Adrenal gland (tissue), 12 donors: ENCODE results near the gene SHISA7. TPM values are rescaled to one million over a fixed set of nuclear protein-coding genes. Genes with fewer than 3 reads are reported as not detected.

Experiments
- DNase-seq, 7 donors: peaks; one replicate each; pipeline ENCODE4 v3.0.0-alpha.2; 2019 to 2020
- H3K27ac ChIP-seq, 5 donors: fragments of 200-600 bp; sonication (generic) in 4 of 5; 1 replicate in 3 of 5; 2 replicates in 2 of 5; pipeline versions ENCODE4 v1.5.1 to v1.8.0; 2016 to 2020; ENCODE audit warnings: mild to moderate bottlenecking in 1 of 5
- H3K27me3 ChIP-seq: fragments of 200-600 bp; 2 replicates; pipeline ENCODE4 v1.8.0; 2021
- H3K36me3 ChIP-seq, 2 donors: fragments of 200-600 bp; replicated peaks in 1 of 2; 1 replicate in 1 of 2; 2 replicates in 1 of 2; pipeline versions ENCODE4 v1.5.1 to v1.8.0; 2018 to 2022
- H3K4me1 ChIP-seq, 2 donors: fragments of 200-600 bp; replicated peaks in 1 of 2; 1 replicate in 1 of 2; 2 replicates in 1 of 2; pipeline versions ENCODE4 v1.5.1 to v1.8.0; 2018 to 2021
- H3K4me3 ChIP-seq, 4 donors: fragments of 200-600 bp; sonication (generic) in 3 of 4; one replicate each; pipeline ENCODE4 v1.5.1; 2016 to 2018
- H3K9me3 ChIP-seq, 3 donors: fragments of 200-600 bp; sonication (generic) in 1 of 3; replicated peaks in 1 of 3; 1 replicate in 2 of 3; 2 replicates in 1 of 3; pipeline versions ENCODE4 v1.5.1 to v1.8.0; 2016 to 2021
- POLR2A ChIP-seq, 2 donors: fragments of 450-650 bp; IDR thresholded peaks; one replicate each; pipeline ENCODE4 v1.6.1; 2017; ENCODE audit warnings: antibody characterized with exemption in 2 of 2, mild to moderate bottlenecking in 2 of 2, moderate library complexity in 1 of 2
- whole genome bisulfite sequencing, 4 donors: extraction: QIAGEN DNeasy Blood & Tissue Kit in 2 of 4; methylation state at CpG; one replicate each; pipeline versions ENCODE4 v1.1.5 to v1.1.7; 2013 to 2017; 5-methylcytosine and 5-hydroxymethylcytosine counted together
- intact Hi-C, 2 donors: fragments of 100-400 bp; cut with DNase I; formaldehyde crosslinking; loops; one replicate each; pipeline versions ENCODE4 v1.14.1 to v1.15.0; 2022 to 2023
- polyA plus RNA-seq, 3 donors: library from polyadenylated mRNA; stranded (reverse); fragments of 200-250 nt in 2 of 3; fragments of 350-450 nt in 1 of 3; fragmentation: Illumina TruSeq in 1 of 3; extraction: RNeasy Lipid Tissue Mini Kit (QIAGEN cat#74804) in 1 of 3; gene quantifications; one replicate each; pipeline ENCODE4 v1.2.3, GENCODE V29; 2013 to 2014
- total RNA-seq, 9 donors: library from RNA; depleted of rRNA in 4 of 9; stranded (reverse); fragments of >200 nt in 4 of 9; fragments of 120-200 nt in 1 of 9; fragmentation: NEBNext Ultra II Directional in 1 of 9; extraction: Animal tissue kit (Norgen Biotek cat#: 25700) in 1 of 9; gene quantifications; one replicate each; pipeline versions ENCODE4 v1.1.0 to v1.2.4, GENCODE V29; 2013 to 2023
- TF ChIP-seq, protein P1 (sequence below), 6 experiments: fragments of 450-650 bp in 4 of 6; fragments of 200-600 bp in 2 of 6; sonication (generic) in 1 of 6; IDR thresholded peaks; 1 replicate in 5 of 6; 2 replicates in 1 of 6; pipeline versions ENCODE4 v1.5.1 to v1.8.0; 2016 to 2021; ENCODE audit warnings: antibody characterized with exemption in 6 of 6, mild to moderate bottlenecking in 2 of 6, moderate library complexity in 1 of 6
- donor health status: healthy with polysubstance abuse.
- donor health status: Bipolar disorder and iron deficiency.
- donor health status: DM: yes; HTN: yes; CAD: no.
- donor health status: DM: no; HTN: no; CAD: no.
- donor health status: DM: no; HTN: no; CAD: no.
- donor health status: DM: yes; HTN: yes; CAD: no.

Gene SHISA7
- total and polyA plus RNA-seq, 12 donors = 0.08 to 1.3 (median 0.44) TPM; not detected in 4

DNA sequence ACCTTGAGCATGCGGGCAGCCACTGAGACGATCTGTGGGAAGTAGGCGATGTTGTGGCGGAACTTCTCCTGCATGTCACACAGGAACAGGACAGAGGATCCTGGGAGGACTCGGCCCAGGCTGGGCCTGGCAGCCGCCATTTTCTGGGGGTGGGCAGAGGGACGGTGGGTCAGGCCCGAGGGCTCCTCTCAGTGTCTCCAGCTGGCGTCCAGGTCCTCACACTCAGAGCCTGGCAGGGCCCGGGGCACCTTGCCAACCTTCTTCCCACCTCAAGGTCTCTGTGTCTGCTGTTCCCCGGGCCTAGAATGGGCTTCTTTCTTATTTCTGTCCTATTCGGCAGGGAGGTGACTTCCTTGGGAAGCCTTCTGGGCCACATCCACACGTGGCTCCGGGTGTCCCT is 13.2 kb upstream of the SHISA7 start:
- peak in 6 of 7 donors; percentile 64 to 81 (median 76) for DNase-seq
- peaks cover 12% of the 10 kb centered on the region for H3K27me3 ChIP-seq
- TF ChIP-seq, protein P1, sequence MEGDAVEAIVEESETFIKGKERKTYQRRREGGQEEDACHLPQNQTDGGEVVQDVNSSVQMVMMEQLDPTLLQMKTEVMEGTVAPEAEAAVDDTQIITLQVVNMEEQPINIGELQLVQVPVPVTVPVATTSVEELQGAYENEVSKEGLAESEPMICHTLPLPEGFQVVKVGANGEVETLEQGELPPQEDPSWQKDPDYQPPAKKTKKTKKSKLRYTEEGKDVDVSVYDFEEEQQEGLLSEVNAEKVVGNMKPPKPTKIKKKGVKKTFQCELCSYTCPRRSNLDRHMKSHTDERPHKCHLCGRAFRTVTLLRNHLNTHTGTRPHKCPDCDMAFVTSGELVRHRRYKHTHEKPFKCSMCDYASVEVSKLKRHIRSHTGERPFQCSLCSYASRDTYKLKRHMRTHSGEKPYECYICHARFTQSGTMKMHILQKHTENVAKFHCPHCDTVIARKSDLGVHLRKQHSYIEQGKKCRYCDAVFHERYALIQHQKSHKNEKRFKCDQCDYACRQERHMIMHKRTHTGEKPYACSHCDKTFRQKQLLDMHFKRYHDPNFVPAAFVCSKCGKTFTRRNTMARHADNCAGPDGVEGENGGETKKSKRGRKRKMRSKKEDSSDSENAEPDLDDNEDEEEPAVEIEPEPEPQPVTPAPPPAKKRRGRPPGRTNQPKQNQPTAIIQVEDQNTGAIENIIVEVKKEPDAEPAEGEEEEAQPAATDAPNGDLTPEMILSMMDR (IDR thresholded peaks at IDR 0.05) = no peak
- TF ChIP-seq POLR2A (IDR thresholded peaks at IDR 0.05) = no peak
- no peaks in the 10 kb centered on the region for H3K36me3 ChIP-seq
- intact Hi-C loops = no loop called here
- peaks cover 16 to 21% of the 10 kb centered on the region in 2 donors for H3K4me1 ChIP-seq
- H3K27ac ChIP-seq = peak overlapping the region in 1 of 5 donors; percentile 68
- 61 to 66% (median 65%) methylated on average over 11 to 14 of the region's 14 CpGs for WGBS, 4 donors
- no peaks in the 10 kb centered on the region for H3K9me3 ChIP-seq
- no peak overlapping the region for H3K4me3 ChIP-seq

DNA sequence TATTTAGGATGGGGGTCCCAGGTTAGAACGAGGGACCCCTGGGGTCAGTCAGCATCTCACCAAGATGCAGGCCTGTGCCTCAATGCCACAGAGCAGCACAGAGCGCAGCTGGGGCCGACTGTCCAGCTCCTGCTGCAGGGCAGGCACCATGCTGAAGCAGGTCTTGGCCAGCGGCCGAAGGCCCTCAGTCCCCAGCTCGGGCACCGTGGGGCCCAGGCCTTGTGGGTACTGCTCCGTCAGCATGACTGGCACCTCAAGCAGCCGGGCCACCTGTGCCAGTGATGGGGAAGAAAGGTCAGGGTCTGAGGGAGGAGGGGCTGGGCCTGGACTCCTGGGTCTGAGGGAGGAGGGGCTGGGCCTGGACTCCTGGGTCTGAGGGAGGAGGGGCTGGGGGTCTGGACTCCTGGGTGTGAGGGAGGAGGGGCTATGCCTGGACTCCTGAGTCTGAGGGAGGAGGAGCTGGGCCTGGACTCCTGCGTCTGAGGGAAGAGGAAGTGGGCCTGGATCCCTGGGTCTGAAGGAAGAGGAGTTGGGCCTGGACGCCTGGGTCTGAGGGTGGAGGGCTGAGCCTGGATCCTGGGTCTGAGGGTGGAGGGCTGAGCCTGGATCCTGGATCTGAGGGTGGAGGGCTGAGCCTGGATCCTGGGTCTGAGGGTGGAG is 12.6 kb upstream of the SHISA7 start:
- TF ChIP-seq POLR2A (IDR thresholded peaks at IDR 0.05) = no peak
- peaks cover 15% of the 10 kb centered on the region in 2 donors for H3K4me1 ChIP-seq
- DNase-seq = peak in 2 of 7 donors; percentile 32 to 69
- no peak overlapping the region for H3K4me3 ChIP-seq
- no peaks in the 10 kb centered on the region for H3K9me3 ChIP-seq
- H3K36me3 ChIP-seq = no peaks in the 10 kb centered on the region
- WGBS, 4 donors = 68 to 80% (median 74%) methylated on average over 10 to 11 of the region's 11 CpGs
- intact Hi-C loops = no loop called here
- peak overlapping the region in 1 of 5 donors; percentile 68 for H3K27ac ChIP-seq
- H3K27me3 ChIP-seq = peaks cover 15% of the 10 kb centered on the region

DNA sequence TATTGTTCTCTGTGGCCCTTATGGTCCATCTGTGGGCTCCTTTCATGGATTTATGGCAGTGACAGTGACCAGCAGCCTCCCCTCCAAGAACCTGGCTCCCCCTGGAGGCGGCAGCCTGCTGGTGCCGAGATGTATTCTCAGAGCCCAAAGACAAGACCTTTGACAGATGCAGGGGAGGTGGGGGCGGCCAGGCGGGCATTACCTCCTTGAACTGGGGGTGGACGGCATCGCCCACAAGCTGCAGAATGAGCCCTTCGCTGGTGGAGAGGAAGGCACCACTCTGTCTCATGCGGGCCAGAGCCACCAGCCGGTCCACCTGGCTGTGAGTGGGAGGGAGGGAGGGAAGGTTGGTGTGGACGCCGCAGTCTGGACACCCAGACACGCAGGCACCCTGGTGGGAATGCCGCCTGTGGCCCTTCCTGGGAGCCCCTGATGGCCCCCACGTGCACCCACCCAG is 11.7 kb upstream of the SHISA7 start:
- Histone ChIP-seq H3K4me1 (peaks cover 11% of the 10 kb centered on the region in 2 donors), H3K4me3 (no peak overlapping the region), H3K36me3 (no peaks in the 10 kb centered on the region), H3K9me3 (no peaks in the 10 kb centered on the region), H3K27me3 (peaks cover 15% of the 10 kb centered on the region), H3K27ac (no peak overlapping the region)
- WGBS, 4 donors = 77 to 82% (median 79%) methylated on average over 10 to 14 of the region's 14 CpGs
- DNase-seq = peak in 2 of 7 donors; percentile 38 to 66
- intact Hi-C loops = no loop called here
- TF ChIP-seq POLR2A (IDR thresholded peaks at IDR 0.05) = no peak
- TF ChIP-seq, protein P1 (IDR thresholded peaks at IDR 0.05) = peak; percentile 24 to 57 (median 40)

DNA sequence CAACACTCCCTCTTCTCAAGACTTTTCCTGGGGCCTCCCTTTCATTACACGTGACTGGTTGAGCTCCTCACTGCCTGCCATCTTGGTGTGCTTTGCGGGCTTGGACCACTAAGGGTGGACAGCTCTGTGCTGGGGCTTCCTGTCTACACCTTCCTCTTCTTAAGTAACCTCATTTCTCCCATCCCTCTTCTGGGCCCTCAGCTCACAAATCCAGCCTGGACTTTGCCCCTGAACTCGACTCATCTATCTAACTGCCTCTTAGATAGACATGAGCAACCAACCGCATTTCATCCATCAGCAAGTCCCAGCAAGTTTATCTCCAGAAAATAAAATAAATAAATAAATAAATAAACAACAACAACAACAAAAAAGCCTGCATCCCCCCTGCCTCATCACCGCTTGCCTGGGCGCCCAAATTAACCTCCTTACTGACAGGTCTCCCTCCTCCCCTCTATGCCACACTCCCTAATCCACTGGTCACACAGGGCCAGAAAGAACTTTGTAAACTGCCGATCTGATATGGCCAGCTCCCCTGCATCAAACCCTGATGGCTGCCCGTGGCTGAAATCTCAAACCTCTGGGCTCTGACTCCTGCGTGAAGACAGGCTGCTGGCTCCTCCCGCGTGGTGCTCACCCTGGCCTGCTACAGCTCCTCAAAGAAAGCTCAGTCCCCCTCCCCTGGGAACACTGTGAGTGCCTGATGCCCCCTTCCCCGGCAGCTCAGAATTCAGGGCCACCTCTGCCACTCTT is 10.6 kb upstream of the SHISA7 start:
- no peak overlapping the region for H3K27ac ChIP-seq
- WGBS, 4 donors = 94 to 95% (median 95%) methylated on average over 11 to 12 of the region's 12 CpGs
- intact Hi-C loops = no loop called here

More for the DNA sequence above, 10.6 kb upstream of the SHISA7 start:
- Histone ChIP-seq H3K4me1 (peaks cover 11% of the 10 kb centered on the region in 2 donors), H3K9me3 (no peaks in the 10 kb centered on the region), H3K36me3 (no peaks in the 10 kb centered on the region), H3K27me3 (peaks cover 21% of the 10 kb centered on the region), H3K4me3 (no peak overlapping the region)
- no peak for DNase-seq
- TF ChIP-seq, protein P1 (IDR thresholded peaks at IDR 0.05) = no peak
- no peak for TF ChIP-seq POLR2A (IDR thresholded peaks at IDR 0.05)
